GM12875 (cell line): ENCODE results near the gene FA2H.
"Not testable (repeated sequence)": the region's sequence is repeated elsewhere in the genome, so short reads cannot be mapped to it uniquely, and the experiment has no call there.

Experiments
- H3K4me3 ChIP-seq: one replicate; pipeline ENCODE4 v1.5.1; 2011; ENCODE audit warnings: low read depth, low read length, control low read depth
- CTCF ChIP-seq: IDR thresholded peaks from 2 replicates; pipeline ENCODE4 v1.5.1; 2011; ENCODE audit warnings: low read depth, mild to moderate bottlenecking, control low read depth, inconsistent platforms, low read length, moderate library complexity, borderline replicate concordance; ENCODE audit not compliant: insufficient read depth

Gene FA2H

GRCh38 chr16:74769586-74770190 lies 4.9 kb downstream of the FA2H start:
- no peak for TF ChIP-seq CTCF

GRCh38 chr16:74768239-74768638 lies 6.4 kb downstream of the FA2H start:
- TF ChIP-seq CTCF, result no peak
- no peak overlapping the region for H3K4me3 ChIP-seq

More at GRCh38 chr16:74769586-74770190, 4.9 kb downstream of the FA2H start:
- no peak overlapping the region for H3K4me3 ChIP-seq

GRCh38 chr16:74767749-74768148 lies 6.9 kb downstream of the FA2H start:
- TF ChIP-seq CTCF, result no peak
- H3K4me3 ChIP-seq, result no peak overlapping the region

- H3K4me3 ChIP-seq, result no peak overlapping the region
- peak; percentile 33; the same call in 1 of the 2 replicates for TF ChIP-seq CTCF
Measured at GRCh38 chr16:74766729-74767128, 7.9 kb downstream of the FA2H start.

GRCh38 chr16:74764184-74764583 lies 10.4 kb downstream of the FA2H start:
- not testable (repeated sequence) for H3K4me3 ChIP-seq

GRCh38 chr16:74761665-74762064 lies 13.0 kb downstream of the FA2H start:
- no peak for TF ChIP-seq CTCF
- H3K4me3 ChIP-seq, result no peak overlapping the region

GRCh38 chr16:74760007-74760767 lies 14.4 kb downstream of the FA2H start:
- H3K4me3 ChIP-seq, result no peak overlapping the region

More at GRCh38 chr16:74760007-74760767, 14.4 kb downstream of the FA2H start:
- TF ChIP-seq CTCF, result no peak
